Mucosa of descending colon (tissue), 3 donors: Measurements from ENCODE around the gene GPR78. TPM values are rescaled to one million over a fixed set of nuclear protein-coding genes. Genes with fewer than 3 reads are reported as not detected.

Experiments
- ATAC-seq: fragments of 200-7000 bp; cut with Tn5 transposase; one replicate; pipeline ENCODE4 v1.9.1; 2020; ENCODE audit warnings: mild to moderate bottlenecking, moderate library complexity
- DNase-seq, 3 donors: peaks; one replicate each; pipeline ENCODE4 v3.0.0-alpha.2; 2020
- H3K36me3 ChIP-seq: fragments of 200-600 bp; one replicate; pipeline ENCODE4 v1.8.0; 2021; ENCODE audit warnings: low read depth, mild to moderate bottlenecking
- H3K4me1 ChIP-seq: fragments of 200-600 bp; one replicate; pipeline ENCODE4 v1.8.0; 2021; ENCODE audit warnings: low read depth, mild to moderate bottlenecking
- H3K4me3 ChIP-seq: fragments of 200-600 bp; one replicate; pipeline ENCODE4 v1.8.0; 2021; ENCODE audit warnings: mild to moderate bottlenecking
- H3K9me3 ChIP-seq: fragments of 200-600 bp; one replicate; pipeline ENCODE4 v1.8.0; 2021; ENCODE audit warnings: mild to moderate bottlenecking
- intact Hi-C, 2 donors: fragments of 100-400 bp; cut with DNase I in 1 of 2; cut with micrococcal nuclease in 1 of 2; formaldehyde crosslinking; loops; one replicate each; pipeline versions ENCODE4 v1.11.0 to v1.11.1; 2022; cut with DNase I, micrococcal nuclease
- total RNA-seq, 3 donors: library from RNA; stranded (reverse); fragmentation: NEBNext Ultra II Directional in 2 of 3; extraction: Animal tissue kit (Norgen Biotek cat#: 25700) in 2 of 3; gene quantifications; one replicate each; pipeline versions ENCODE4 v1.2.1 to v1.2.4, GENCODE V29; 2021 to 2023
- TF ChIP-seq, protein P1 (sequence below): fragments of 200-600 bp; IDR thresholded peaks from one replicate; pipeline ENCODE4 v1.8.0; 2022; ENCODE audit warnings: antibody characterized with exemption, mild to moderate bottlenecking
- donor health status: DM: no; HTN: no; CAD: no; lungs with moderate emphysema.
- donor health status: DM: no; HTN: no; CAD: no.
- donor health status: DM: no; HTN: yes; CAD: no.

The GPR78 gene
- total RNA-seq, 3 donors from 2014 or later, result 0.19 TPM; not detected in 2

DNA sequence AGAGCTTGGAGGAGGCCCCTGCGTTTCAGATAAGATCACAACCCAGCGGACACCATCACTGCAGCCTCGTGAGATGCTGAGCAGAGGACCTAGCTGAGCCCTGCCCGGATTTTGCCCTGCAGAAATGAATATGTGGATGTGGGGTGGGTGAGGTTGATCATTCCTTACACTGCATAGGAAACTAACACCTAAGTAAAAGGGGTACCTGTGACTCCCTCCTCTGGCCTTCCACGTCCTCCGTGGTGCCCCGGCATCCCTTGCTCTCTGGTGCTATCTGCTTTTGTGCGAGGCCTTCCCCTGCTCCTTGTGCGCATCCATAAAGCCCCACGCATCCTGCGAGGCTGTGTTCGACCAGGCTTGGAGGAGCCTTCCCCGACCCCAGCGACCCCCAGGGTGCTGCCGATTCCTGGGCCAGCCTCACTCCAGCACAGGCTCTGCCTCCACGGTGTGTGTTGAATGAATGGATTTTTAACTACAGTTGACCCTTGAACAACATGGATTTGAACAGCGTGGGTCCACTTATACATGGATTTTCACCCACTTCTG lies 25.6 kb upstream of the GPR78 start:
- no peaks in the 10 kb centered on the region for H3K36me3 ChIP-seq
- intact Hi-C loops, result no loop called here
- H3K4me3 ChIP-seq, result no peak overlapping the region
- DNase-seq (no peak), ATAC-seq (no peak)
- H3K4me1 ChIP-seq, result no peaks in the 10 kb centered on the region
- TF ChIP-seq, protein P1, sequence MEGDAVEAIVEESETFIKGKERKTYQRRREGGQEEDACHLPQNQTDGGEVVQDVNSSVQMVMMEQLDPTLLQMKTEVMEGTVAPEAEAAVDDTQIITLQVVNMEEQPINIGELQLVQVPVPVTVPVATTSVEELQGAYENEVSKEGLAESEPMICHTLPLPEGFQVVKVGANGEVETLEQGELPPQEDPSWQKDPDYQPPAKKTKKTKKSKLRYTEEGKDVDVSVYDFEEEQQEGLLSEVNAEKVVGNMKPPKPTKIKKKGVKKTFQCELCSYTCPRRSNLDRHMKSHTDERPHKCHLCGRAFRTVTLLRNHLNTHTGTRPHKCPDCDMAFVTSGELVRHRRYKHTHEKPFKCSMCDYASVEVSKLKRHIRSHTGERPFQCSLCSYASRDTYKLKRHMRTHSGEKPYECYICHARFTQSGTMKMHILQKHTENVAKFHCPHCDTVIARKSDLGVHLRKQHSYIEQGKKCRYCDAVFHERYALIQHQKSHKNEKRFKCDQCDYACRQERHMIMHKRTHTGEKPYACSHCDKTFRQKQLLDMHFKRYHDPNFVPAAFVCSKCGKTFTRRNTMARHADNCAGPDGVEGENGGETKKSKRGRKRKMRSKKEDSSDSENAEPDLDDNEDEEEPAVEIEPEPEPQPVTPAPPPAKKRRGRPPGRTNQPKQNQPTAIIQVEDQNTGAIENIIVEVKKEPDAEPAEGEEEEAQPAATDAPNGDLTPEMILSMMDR, result no peak
- H3K9me3 ChIP-seq, result no peaks in the 10 kb centered on the region

DNA sequence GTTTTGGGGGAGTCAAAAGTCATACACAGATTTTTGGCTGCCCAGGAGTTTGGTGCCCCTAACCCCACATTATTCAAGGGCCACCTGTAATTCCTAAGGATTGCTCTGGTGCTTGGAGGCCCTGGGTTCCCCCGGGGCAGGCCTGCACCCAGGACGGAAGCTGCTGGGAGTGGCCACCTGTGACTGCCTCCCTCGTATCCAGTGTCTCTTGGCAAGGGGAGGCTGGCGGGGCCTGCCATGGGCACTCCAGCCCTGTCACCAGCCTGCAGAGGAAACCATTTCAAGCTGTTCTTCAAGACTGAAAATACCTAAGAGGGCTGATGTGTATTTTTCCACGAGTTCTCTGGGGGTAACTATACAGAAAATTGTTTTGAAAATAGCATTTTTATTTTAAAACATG lies 24.5 kb upstream of the GPR78 start:
- Histone ChIP-seq H3K4me3 (no peak overlapping the region), H3K36me3 (no peaks in the 10 kb centered on the region), H3K4me1 (no peaks in the 10 kb centered on the region), H3K9me3 (no peaks in the 10 kb centered on the region)
- DNase-seq, result no peak
- TF ChIP-seq, protein P1, result no peak
- intact Hi-C loops, result no loop called here
- ATAC-seq, result no peak

DNA sequence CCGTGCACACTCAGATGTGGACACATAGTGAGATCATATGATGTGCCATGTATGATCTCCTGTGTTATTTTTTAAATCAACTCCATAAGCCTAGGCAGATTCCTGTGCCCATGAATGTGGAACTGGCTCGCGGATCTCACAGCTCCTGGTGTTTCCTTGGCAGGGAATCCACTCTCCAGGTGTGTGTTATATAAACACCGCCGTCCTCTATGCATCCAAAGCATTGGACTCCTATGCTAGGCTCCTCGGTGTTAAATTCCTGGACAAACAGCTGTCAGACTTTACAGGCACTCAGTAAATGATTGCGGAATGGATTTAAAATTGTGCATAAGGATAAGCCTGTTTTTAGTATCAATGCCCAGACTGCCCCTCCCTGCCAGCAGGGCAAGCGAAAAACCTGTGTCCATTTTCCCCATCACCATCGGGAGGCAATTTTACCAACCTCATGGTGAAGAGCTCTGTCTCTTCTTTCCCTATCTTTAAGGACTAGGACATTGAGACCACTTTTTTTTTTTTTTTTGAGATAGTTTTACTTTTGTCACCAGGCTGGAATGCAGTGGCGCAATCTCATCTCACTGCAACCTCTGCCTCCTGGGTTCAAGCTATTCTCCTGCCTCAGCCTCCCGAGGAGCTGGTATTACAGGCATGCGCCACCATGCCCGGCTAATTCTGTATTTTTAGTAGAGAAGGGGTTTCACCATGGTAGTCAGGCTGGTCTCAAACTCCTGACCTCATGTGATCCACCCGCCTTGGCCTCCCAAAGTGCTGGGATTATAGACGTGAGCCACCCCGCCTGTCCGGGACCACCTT lies 23.6 kb upstream of the GPR78 start:
- Histone ChIP-seq H3K4me3 (no peak overlapping the region), H3K4me1 (no peaks in the 10 kb centered on the region), H3K9me3 (no peaks in the 10 kb centered on the region), H3K36me3 (no peaks in the 10 kb centered on the region)
- DNase-seq (no peak), ATAC-seq (no peak)
- intact Hi-C loops, result no loop called here
- TF ChIP-seq, protein P1, result no peak

DNA sequence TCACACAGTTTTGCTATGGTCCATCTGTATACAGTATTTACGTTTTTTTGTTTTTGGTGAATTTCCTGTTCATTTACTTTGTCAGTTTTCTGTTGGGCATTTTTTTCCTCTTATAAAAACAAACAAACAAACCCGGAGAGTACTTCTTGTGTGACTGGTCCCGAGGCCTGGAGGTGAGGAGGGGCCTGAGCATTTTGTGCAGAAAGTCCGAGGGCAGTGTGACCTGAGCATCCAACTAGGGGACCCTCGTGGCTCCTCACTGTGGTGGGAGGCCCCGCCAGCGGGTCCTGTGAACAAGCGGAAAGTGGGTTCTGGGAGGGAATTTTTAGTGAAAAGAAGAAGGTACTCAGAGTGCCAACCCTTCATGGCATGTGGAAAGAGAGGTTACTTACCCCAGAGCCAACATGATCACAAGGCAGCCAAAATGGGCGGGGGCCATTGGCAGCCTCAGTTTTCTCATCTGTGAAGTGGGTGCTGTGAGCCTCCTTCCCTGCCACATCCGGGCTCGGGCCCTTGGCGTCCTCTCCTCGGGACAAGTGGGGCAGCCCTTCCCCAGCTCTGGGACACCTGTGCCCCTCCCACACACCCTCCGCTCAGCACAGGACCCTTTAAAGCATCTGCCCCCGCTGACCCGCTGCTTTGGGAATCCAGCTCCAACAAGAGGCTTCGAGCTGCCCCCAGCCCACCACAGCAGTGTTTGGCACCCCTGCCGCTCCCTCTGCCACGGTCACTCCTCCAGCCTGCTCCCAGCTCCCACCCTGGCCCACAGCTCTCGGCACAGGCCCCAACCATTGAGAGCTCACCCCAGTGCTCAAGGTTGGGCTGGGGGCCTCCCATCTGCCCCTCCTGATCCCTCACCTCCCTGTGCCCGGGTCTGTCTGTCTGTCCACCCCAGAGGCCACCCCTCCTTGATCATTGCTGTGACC lies 22.8 kb upstream of the GPR78 start:
- TF ChIP-seq, protein P1, result no peak
- no peaks in the 10 kb centered on the region for H3K9me3 ChIP-seq
- intact Hi-C loops, result no loop called here
- no peaks in the 10 kb centered on the region for H3K36me3 ChIP-seq
- H3K4me1 ChIP-seq, result no peaks in the 10 kb centered on the region
- no peak for ATAC-seq
- no peak overlapping the region for H3K4me3 ChIP-seq
- DNase-seq, result no peak

DNA sequence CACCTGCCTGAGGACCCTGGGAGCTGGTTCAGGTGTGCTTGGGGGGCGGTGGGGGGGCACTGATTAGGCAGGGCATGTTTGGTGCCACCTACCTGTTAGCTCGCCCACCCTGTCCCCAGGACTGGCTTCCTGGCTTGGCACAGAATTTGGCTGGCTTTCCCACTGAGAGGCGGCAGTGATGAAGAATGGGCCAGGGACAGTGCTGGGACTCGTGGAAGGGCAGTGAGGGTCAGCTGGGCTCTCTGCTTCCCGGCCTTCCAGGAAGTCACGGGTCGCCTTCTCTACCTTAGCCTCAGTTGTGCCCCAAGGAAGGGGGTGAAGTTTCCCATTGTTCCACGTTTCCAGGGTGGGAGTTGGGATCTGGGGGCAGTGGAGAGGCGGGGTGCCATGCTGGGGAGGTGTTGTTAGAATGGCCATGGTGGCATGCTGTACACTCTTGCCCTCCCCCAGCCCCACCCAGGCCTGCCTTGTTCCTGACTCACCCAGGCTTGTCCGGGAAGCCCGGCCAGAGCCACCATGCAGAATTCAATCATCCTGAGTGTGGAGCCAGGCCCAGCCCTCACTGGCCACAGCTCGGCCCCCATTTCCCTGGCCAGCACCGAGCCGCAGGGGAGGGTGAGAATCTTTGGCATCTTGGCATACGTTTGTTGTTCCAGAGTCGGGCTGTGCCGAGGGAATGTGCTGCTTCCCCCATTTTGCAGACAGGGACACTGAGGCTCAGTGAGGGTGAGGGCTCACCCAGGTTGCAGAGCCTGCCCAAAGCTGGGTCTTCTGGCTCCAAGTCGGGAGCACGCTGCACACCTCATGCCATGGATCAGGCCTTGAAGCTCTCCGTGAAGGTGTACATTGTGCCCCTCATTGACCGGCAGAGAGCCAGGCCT lies 21.9 kb upstream of the GPR78 start:
- ATAC-seq, result no peak
- intact Hi-C loops, result no loop called here
- H3K4me1 ChIP-seq, result no peaks in the 10 kb centered on the region
- no peak overlapping the region for H3K4me3 ChIP-seq
- H3K9me3 ChIP-seq, result no peaks in the 10 kb centered on the region
- no peak for DNase-seq
- H3K36me3 ChIP-seq, result no peaks in the 10 kb centered on the region
- TF ChIP-seq, protein P1, result no peak
